ENCODE data around the gene SH3BP2.

GRCh38 chr4:2808001-2808400, 15.1 kb downstream of the SH3BP2 start:
- TF ChIP-seq POLR2AphosphoS5 (IDR thresholded peaks at IDR 0.05; ENCODE audit: borderline replicate concordance, low read depth, low read length): no peak
- TF ChIP-seq EZH2 (IDR thresholded peaks at IDR 0.05): no peak
- TF ChIP-seq FOXP2 (optimal IDR thresholded peaks at IDR 0.05; ENCODE audit: control extremely low read depth, extremely low read length, insufficient read depth): no peak
